LNCAP (cell line): ENCODE results near the gene AGTRAP.

Experiments used
- TF ChIP-seq, protein P1 (sequence below): fragments of 450-650 bp; IDR thresholded peaks from 2 replicates; pipeline ENCODE4 v1.5.1; 2017; ENCODE audit warnings: mild to moderate bottlenecking

AGTRAP gene

DNA sequence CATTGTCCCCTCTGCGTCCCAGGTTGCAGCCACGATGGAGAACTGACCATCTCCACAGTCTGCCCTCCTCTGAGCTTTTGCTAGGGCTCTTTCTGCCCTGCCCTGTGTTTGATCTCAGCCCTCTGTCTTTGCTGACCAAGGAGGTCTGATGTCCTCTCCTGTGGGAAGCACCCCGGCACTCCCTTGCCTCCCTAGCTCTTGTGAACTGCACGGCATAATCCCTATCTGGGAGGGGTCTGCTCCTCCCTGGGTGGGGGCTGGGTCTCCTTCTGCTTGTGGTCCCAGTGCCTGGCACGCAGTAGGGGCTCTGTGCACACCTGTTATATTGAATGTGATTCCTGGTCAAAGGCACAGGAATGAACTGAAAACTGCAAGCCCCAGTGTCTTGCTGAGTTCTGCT is 42.0 kb upstream of the AGTRAP start:
- TF ChIP-seq, protein P1, sequence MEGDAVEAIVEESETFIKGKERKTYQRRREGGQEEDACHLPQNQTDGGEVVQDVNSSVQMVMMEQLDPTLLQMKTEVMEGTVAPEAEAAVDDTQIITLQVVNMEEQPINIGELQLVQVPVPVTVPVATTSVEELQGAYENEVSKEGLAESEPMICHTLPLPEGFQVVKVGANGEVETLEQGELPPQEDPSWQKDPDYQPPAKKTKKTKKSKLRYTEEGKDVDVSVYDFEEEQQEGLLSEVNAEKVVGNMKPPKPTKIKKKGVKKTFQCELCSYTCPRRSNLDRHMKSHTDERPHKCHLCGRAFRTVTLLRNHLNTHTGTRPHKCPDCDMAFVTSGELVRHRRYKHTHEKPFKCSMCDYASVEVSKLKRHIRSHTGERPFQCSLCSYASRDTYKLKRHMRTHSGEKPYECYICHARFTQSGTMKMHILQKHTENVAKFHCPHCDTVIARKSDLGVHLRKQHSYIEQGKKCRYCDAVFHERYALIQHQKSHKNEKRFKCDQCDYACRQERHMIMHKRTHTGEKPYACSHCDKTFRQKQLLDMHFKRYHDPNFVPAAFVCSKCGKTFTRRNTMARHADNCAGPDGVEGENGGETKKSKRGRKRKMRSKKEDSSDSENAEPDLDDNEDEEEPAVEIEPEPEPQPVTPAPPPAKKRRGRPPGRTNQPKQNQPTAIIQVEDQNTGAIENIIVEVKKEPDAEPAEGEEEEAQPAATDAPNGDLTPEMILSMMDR: no peak

DNA sequence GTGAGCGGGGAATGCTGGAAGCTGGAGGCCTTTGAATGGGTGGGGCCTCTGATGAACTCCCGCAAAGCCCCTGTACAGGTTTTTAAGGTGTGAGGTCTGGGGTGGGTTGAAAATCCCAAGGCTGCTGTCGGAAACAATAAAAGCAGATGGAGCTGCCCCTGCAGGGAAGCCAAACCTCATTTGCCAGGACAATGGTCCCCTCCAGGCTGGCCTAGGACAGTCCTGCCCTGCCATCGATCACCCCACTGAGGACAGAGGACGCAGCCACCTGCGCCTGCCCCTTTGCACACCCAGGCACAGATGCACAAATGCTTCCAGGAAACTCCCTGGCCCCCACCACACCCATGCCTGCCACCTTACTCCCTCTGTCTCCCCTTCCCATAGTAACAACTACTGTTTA is 40.1 kb upstream of the AGTRAP start:
- TF ChIP-seq, protein P1: no peak

DNA sequence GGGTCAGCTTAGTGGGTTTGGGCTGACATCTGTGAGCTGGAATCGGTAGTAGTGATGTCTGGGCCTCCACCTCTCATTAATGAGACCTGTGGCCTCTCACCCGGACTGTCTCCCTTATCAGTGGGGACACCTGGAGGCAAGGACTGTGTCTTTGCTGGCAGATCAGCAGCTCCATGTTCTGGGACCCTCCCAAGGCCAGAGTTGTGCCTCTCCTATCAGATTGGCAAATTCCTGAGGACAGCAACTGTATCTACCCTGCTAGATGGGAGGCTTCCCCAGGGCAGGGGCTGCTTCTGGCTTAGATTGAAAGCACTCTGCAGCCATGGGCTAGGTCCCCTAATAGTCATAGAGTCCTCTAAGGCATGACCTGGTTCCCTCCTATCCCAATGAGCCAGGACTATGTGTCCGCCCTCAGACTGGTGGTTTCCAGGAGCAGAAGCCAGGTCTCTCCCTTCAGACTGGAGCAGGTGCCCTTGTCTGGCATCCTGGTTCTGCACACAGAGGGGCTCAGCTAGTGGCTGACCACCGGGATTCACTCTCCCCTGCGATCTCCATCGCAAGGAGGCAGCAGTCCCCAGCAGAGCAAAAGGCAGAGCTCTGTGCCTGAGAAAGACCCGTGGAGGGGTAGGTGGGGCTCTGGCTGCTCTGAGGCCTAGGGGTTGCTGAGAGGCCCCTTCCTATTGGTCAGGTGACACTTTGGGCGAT is 38.6 kb upstream of the AGTRAP start:
- TF ChIP-seq, protein P1: no peak

DNA sequence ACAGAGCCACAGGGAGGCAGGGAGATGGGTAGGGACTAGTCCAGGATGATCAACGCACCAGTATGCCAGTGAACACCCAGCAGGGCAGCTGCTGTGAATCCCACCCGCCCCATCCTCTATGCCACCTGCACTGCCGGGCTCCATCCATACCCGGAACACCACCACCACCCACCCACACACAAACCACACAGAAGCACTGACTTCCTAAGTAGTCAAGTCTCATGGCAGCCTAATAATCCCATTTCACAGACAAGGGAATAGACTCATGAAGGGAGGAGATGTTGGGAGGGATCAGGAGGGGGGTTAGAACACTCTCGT is 38.1 kb upstream of the AGTRAP start:
- TF ChIP-seq, protein P1: no peak

DNA sequence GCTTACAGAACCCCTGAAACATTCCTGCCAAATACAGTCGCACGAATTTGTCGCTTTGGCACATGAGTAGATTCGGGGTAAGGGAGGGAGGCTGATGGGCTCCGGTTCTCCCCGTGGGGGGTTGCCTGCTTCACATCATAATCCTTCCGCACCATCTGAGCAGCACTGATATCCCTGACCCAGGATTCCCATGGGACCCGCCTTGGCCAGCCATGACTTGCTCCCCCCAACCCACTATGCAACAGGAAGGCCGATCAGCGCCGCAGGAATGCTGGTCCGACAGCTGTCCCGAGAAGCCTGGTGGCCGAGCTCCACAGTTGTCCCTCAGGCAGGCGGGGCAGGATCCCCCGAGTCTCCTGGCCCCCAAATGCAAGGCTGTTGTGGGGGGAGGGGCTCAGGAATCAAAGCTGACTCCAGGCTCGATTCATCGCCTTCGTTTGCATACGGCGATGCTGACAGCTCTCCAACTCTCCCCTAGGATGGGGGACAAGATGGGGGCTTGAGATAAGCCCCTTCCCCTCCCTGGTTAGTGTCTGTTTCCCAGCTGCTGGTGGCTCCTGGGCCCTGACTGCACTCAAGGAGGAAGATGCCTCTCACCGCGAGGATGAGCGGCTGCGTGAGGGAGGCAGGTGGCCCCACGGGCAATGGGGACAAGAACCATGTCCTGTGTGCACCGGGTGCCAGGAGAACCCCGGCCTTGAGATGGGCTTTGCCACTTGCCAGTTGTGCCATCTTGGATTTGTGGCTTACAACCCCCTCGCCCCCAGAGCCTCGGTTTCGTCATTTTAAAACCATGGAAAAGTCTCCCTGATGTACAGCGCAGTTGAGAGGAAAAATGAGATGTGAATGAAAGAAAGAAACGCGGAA is 35.1 kb upstream of the AGTRAP start:
- TF ChIP-seq, protein P1: no peak

DNA sequence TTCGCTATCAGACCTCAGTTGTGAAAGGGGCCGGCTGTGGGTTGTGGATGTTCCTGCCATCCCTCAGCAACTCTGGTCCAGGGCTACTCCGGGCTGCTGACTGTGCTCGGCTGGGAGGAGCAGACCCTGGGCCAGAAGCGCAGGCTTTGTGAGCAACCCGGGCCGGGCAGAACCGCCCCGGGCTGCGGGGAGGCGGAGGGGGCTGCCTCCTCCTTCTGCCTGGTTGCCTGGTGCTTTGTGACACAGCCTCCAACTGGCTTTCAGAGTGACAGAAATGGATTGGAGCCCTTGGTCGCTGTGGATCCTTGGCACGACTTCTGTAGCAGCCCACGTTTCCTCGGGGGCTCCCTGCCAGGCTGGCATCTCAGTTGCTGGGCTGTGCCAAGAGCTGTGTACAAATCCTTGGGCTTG is 34.4 kb upstream of the AGTRAP start:
- TF ChIP-seq, protein P1: no peak

DNA sequence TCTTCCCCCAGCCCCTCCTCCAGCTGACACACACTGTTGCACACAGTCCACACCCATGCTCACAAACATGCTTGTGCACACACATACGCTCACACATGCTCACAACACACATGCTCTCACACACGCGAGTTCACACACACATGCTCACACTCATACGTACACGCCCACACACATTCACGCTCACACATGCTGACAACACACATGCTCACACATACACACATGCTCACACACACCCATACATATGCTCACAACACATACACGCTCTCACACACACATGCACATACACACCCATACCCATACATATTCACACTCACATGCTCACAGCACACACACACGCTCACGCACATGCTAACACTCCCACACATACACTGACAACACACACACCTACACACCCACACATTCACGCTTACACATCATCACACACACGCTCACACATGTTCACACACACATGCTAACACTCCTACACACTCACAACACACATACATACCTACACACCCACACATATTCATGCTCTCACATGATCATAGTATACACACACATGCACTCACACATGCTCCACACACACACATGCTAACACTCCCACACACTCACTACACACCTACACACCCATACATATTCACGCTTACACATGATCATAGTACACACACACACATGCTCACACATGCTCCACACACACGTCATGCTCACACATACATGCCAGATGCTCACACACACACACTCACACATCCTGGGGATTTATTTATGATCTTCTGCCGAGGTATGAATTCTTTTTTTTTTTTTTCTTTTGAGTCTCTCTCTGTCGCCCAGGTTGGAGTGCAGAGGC is 33.7 kb upstream of the AGTRAP start:
- TF ChIP-seq, protein P1: no peak
